Activated CD4-positive, alpha-beta T cell treated with anti-CD3 and anti-CD28 coated beads, Interleukin-2, amount 50 U/mL, for 1 hour (primary cell): ENCODE data around the gene CYP3A4.
"Not testable (repeated sequence)": the region's sequence is repeated elsewhere in the genome, so short reads cannot be mapped to it uniquely, and the experiment has no call there.

Experiments
- DNase-seq: peaks from one replicate; pipeline ENCODE4 v3.0.0-alpha.2; 2020

The CYP3A4 gene

GRCh38 chr7:99784007-99784406, at the start of gene CYP3A4:
CYP3A4 (minus strand) TSS chr7:99784184; CDS start chr7:99784081, 103 bp downstream.
- no peak for DNase-seq

GRCh38 chr7:99833289-99833877, 49.4 kb upstream of the CYP3A4 start:
- no peak for DNase-seq

GRCh38 chr7:99831595-99831994, 47.6 kb upstream of the CYP3A4 start:
- no peak for DNase-seq

GRCh38 chr7:99829524-99830160, 45.7 kb upstream of the CYP3A4 start:
- no peak for DNase-seq

GRCh38 chr7:99828811-99829210, 44.8 kb upstream of the CYP3A4 start:
- DNase-seq: no peak

- DNase-seq: no peak
These were observed 43.2 kb upstream of the CYP3A4 start for GRCh38 chr7:99827040-99827778.

GRCh38 chr7:99825873-99826272, 41.9 kb upstream of the CYP3A4 start:
- DNase-seq: no peak

GRCh38 chr7:99825452-99825851, 41.5 kb upstream of the CYP3A4 start:
- DNase-seq: no peak

- DNase-seq: no peak
These were observed 40.1 kb upstream of the CYP3A4 start for GRCh38 chr7:99824091-99824490.

- DNase-seq: no peak
These were observed 39.0 kb upstream of the CYP3A4 start for GRCh38 chr7:99822731-99823718.

- no peak for DNase-seq
These were observed 36.5 kb upstream of the CYP3A4 start for GRCh38 chr7:99820408-99821027.

- DNase-seq: no peak
These were observed 24.8 kb upstream of the CYP3A4 start for GRCh38 chr7:99808766-99809165.

- DNase-seq: no peak
These were observed 23.0 kb upstream of the CYP3A4 start for GRCh38 chr7:99806839-99807478.

- DNase-seq: no peak
These were observed 21.7 kb upstream of the CYP3A4 start for GRCh38 chr7:99805641-99806040.

GRCh38 chr7:99803118-99803517, 19.1 kb upstream of the CYP3A4 start:
- DNase-seq: not testable (repeated sequence)

- DNase-seq: not testable (repeated sequence)
These were observed 17.4 kb upstream of the CYP3A4 start for GRCh38 chr7:99801407-99801806.

- no peak for DNase-seq
These were observed 15.0 kb upstream of the CYP3A4 start for GRCh38 chr7:99798972-99799371.

- not testable (repeated sequence) for DNase-seq
These were observed 11.9 kb upstream of the CYP3A4 start for GRCh38 chr7:99795864-99796263.

GRCh38 chr7:99794585-99795502, 10.9 kb upstream of the CYP3A4 start:
- no peak for DNase-seq

GRCh38 chr7:99793443-99793842, 9.5 kb upstream of the CYP3A4 start:
- no peak for DNase-seq

GRCh38 chr7:99792967-99793366, 9.0 kb upstream of the CYP3A4 start:
- no peak for DNase-seq
